ENCODE data around the gene TMEM129.
"Not testable (repeated sequence)": the region's sequence is repeated elsewhere in the genome, so short reads cannot be mapped to it uniquely, and the experiment has no call there.

The TMEM129 gene

DNA sequence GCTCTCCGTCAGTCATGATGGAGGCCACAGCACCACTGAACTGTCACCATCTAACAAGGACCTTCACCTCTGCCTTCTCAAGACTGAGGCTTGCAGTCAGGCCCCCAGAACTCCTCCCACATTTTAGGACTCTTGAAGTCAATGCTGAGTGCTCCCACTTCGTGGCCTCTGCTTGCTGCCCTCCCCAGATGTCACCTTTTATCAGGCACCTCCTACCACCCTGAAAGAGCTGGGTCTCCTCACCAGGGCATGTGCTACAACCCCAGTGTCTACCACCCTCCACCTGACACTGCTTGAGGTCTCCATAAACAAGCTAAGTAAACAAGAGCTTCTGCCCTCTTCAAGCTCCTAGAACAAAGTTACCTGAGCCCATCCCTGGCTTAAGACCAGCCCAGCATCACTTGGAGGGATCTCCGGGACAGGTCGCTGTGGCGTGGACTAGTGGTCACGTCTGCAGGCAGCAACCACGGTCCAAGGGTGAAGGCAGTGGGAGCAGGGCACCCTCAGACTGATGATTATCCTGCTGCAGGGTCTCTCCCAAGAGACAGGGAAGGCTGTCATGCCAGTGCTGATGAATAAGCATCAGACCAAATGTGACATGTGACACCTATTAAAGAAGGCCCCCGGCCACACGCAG lies 29.3 kb downstream of the TMEM129 start:
- DNase-seq, result no peak

DNA sequence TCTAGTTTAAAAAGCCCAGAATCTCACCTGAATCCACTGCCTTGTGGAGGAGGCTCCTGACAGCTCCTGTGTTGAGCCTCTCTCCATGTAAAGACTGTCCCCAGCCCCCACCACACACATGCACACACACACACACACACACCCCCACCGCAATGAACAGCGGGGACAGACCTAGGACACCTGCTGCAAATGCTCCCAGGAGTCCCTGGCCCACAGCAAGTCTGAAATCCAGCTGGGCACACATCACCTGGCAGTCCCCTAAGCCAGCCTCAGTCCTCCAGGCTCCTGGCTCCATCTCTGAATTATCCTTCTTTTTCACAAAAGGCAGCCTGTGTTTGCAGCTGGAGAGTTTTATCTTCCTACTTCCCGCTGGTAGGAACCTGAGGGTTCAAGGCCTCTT lies 30.4 kb downstream of the TMEM129 start:
- DNase-seq, result no peak

DNA sequence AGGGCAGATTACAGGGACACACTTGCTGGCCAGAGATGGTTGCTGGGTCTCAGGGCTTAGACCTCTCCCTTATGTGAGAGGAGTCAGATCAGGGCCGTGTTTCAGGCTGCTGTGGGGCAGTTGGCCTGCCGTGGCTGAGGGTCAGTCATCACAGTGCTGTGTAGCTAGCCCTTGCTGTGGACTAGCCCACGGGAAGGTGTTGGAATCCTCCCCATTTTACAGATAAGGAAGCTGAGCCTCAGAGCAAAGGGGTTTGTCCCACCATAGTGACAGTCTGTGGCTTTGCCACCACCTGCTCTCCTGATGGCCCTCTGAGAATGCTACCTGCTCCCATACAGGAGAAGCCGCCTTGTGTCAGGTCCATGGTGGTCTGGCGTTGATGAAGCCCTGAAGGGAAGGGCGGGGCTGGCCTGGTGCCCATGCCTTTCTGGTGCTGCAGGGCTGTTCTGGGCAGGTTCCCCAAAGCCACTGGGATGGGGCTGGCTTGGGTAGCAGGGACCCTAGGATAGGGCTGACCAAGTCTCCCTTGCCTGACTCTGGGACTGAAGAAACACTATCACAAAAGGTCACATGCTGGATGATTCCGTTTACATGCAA lies 34.6 kb downstream of the TMEM129 start:
- DNase-seq, result no peak

DNA sequence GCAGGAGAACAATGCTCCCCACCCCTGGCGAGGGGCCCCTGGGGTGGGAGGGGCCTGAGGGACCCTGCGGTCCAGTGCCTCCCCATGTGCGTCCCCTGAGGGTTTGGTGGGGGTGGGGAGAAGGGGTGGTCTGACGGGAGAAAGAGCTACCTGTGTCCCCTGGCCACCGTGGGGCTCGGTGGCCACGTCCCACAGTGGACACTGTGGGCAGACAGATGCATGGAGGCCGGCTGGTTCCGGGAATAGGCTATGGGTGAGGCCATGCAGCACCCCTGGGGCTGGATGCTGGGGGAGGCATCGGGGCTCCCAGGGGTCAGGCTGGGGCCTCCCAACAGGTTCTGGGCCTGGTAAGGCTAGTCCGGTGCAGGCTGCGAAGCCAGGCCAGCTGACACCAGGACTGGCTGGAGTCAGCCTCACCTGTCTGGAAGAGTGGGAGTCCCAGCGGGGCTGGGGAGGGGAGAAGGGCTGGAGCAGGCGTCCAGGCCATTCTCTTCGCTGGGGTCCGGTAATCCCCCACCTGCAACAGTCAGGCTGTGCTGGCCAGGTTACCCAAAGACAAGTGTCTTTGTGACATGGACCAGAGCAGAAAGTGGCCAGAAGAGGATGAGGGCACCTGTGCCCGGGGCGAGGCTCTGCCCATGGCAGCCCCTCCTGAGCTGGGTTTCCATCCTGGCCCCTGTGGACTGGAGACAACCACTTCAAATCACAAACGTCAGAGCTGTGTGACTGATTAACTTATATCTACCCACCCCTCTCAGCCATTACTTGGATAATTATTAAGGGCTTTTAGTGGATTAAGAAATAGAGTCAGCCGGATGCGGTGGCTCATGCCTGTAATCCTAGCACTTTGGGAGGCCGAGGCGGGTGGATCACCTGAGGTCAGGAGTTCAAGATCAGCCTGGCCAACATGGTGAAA lies 35.6 kb downstream of the TMEM129 start:
- DNase-seq, result no peak

DNA sequence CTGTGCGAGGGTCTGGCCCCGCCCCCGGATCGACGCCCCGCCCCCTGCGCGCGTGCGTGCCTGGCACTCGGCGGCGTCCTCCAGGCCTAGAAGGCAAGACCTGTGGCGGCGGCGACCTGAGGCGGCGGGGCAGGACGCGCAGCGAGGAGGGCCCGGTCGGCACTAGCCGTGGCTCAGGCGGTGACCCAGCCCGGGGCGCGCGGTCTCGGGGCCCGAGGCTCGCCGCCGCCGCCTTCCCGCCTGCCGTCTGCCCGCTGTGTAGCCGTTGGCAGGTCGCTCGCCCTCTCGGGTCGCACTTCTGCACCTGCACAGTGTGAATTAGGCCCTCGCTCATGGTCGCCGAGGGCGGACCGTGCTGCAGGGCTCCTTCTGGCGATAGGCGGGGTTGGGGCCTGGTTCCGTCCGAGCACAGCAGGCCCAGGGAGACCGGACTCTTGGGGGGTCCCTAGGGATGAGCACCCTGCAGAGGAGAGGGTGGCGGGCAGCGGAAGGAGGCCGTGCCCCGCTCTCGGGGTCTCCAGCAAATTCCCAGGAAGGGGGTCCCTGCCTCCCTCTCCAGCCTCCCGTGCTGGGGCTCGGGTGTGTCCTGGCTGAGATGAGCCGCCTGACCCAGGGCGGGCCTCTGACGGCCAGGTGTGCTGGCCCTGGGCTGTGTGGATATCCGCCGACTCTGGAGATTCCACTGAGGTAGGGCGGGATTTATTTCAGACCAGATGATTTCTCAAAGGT lies 36.5 kb downstream of the TMEM129 start:
- DNase-seq, result no peak

DNA sequence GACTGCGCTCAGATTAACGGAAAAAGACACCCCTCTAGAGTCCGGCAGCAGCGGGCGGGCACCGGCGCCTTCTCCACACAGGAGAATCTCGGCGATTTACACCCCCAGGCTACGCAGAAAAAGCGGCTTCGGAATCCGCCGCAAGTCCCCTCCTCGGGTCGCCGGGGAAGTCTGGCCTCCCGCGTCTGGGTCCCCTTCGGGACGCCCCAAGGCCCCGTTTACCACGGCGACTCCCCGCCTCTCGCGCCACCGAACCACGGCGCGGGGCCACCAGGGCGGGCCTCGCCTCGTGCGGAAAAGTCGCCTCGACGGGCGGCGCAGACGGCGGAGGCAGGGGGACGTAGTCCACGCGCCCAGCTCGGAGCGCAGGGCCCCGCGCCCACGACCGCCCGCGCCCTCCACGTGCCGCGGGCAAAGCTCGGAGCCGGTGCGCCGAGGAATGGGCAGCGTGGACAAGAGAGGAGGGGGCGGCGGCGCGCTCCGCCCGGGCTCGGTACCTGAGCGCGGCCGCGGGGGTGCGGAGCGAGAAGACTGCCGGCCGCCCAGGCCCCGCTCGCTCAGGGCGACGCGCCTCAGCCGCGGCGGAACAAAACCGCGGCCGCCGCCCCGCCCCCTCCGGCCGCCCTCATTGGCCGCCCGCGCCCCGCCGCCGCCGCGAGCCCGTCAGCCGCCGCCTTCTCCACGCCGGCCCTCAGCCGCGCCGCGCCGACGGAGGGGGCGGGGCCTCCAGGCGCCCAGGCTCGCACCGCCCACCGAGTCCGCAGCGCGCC lies 37.2 kb downstream of the TMEM129 start, which contains the start of gene FAM53A:
FAM53A (minus strand) TSS at position 578 of the 770 bp plus-strand sequence. CDS start 15,572 bp downstream, outside the sequence.
- DNase-seq, result peak; percentile 75 to 85

DNA sequence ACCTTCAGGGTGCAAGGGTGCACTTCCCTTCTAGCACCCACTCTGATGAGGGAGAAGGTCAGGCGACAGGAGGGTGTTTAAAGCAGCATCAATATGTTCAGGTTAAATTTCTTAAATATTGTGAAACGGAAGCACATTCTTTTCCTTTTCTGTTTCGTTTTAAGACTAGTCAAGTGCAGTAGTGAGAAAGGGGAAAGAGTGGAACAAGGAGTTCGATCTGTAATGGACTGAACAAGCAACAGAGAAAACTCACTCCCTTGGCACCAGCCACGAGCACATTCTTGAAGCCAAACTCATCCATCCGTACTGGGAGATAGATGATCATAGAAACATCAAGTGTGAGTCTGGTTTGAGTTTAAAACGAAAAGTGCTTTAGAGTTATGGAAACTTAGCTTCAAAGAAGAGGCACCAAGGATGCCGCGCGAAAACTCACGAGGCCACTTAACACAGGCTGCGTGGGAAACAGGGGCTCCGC lies 37.8 kb downstream of the TMEM129 start:
- no peak for DNase-seq

DNA sequence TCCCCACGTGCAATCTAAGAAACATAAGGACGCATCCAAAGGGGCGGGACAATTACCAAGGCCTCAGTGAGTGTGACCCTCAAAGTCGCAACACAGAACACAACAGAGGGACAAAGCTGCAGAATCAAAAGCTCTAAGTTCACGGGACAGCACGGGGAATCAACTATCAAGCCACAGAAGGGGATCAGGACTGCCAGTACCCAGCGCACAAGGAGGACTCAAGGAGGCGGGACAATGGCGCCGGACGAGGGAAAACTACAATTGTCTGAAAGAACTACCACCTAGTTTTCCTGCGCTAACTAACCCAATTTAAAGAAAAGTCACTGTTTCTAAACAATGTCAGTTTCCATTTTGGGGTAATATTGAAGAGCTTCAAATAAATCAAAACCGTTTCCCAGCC lies 38.3 kb downstream of the TMEM129 start:
- DNase-seq, result no peak

DNA sequence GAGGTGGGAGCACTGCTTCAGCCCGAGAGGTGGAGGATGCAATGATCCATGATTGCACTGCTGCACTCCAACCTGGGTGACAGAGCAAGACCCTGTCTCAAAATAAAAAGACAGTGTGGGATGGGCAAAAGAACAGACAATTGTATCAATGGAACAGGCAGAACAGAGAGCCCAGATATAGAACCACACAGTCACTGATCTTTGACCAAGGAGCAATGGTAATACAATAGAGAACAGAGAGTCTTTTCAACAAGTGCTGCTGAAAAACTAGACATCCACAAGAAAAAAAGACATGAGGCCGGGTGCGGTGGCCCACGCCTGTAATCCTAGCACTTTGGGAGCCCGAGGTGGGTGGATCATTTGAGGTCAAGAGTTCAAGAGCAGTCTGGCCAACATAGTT lies 42.9 kb downstream of the TMEM129 start:
- no peak for DNase-seq

DNA sequence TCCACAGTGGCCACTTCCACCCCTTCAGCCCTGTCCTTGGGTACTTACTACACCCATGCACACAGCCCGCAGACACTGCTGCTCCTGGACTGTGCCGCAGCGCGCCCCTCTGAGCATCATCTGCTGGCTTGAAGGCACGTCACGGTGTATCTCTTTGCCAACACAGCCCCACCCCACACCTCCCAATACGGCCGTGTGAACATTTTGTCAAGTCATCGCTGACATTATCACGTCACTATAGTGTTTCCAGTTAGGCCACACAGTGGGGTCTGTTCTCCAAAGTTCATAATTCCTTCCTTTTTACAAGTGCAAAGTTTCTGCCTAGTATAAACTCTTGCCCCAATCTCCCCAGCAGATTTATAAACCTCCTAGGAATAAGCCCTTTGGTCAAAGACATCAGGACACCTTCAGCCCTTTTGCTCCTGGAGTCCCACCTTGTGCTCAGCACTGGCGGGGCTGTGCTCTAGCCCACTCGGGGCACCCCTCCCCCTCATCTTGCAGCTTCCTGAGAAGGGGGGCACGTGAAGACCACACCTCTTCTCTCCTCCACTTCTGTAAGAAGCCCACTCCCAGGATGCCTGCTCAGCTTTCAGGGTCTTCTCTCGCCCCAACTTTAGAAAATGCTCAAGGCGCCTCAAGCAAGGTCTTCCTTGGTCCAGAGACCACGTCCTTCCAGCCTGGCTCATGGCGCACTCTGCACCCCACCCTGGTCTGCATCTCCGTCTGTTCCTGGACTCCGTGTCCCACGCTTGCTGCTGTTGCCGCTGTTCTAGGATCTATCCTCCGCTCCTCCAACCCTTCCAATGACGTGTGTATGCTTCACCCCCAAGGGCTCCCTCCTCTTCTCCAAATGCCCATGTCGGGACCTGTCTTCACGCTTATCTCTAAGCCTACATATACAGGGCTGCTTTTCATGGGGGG lies 44.3 kb downstream of the TMEM129 start:
- DNase-seq, result no peak

DNA sequence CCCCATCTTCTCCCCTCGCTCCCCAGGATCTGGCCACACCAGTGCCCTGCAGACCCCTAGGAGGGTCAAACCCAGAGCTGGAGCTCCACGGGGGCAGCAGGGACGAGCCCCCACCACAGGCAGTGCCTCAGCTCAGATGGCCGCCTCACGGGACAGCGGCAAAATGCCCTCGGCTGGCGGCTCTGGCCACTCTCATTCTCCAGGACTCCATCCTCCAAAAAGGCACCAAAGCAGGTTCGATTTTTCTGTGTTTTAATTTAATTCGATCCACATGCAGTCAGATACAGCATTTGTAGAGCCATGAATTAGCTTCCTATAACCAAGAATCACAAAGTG lies 45.4 kb downstream of the TMEM129 start:
- no peak for DNase-seq

DNA sequence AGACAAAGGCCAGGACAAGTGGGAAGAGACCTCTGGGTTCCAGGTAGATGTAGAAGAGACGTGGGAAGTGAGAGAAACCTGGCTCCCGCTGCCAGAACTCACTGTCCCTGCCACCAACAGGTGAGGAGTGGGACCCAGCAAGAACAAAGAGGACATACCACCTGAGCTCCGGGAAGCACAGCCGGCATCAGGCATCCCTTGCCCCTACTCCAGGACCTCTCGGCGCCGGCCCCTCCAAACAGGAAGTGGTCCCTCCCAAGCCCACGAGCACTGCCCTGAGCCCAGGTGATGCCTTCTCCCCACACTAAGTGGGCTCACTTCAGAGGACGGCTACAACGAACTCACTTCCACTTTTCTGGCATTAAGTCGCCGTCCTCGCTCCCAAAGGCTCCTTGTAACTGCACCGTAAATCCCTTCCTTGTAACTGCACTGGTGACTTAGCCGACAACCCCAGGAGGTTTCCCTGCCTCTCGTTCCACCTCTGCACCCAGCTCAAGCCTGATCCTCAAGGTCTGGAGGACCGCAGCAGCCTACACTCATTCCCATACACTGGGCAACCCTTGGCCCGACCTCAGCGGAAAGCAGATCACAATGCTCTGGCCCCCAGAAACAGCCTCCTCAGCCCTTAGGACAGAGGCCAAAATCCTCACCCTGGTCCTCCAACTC lies 45.9 kb downstream of the TMEM129 start:
- no peak for DNase-seq

DNA sequence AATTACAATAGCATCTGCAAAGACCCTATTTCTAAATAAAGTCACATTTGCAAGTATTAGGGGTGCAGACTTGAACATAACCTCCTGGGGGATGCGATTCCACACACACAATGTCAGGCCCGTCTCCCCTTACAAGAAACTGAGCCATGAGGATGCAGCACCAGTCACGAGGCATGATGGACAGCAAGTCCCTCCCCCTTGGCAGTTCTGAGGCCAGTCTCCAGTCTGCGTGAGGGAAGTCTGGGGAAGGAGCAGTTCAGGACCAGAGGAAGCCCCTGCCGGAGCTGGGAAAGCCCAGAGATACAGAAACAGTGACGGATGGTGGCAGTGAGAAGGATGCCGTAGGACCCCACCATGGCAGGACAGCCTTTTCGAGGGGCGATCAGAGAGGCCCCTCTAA lies 46.4 kb downstream of the TMEM129 start:
- DNase-seq, result no peak

DNA sequence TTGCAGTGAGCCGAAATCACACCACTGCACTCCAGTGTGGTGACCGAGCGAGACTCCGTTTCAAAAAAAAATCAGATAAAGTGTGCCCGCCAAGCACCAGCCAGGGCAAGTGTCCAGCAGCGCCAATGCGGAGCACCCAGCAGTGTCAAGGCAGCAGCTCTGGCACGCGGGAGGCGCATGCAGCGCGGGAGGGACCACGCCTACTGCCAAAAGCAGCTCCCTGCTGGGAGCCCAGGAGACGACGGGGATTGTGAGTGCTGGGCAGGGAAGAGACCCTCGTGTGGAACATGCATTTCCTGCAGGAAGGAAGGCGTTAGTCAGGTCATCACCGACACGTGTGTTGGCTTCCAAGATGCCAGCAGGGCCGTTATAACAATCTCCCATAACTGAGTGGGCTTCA lies 47.5 kb downstream of the TMEM129 start:
- DNase-seq, result no peak

DNA sequence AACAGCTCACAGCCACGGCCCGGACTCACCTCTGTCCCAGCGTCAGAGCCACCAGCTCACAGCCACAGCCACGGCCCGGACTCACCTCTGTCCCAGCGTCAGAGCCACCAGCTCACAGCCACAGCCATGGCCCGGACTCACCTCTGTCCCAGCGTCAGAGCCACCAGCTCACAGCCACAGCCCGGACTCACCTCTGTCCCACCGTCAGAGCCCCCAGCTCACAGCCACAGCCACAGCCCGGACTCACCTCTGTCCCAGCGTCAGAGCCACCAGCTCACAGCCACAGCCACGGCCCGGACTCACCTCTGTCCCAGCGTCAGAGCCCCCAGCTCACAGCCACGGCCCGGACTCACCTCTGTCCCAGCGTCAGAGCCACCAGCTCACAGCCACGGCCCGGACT lies 50.1 kb downstream of the TMEM129 start:
- DNase-seq, result not testable (repeated sequence)

DNA sequence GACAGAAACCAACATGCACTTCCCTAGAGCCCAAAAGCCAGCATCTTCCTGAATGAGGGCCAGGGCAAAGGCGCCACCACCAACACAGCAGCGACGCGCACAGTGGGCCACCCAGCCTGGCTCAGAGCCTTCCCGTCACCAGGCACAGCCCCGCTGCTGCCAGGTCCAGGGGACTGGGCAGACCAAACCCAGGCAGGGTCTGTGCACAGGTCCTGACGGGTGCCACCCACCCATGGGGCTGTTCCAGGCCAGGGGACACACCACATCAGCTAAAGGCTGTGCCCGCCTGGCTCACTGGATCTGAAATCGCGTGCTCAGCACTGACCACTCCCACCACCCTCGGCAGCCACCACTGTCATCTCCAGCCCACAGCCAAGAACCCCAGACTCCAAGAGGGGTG lies 50.8 kb downstream of the TMEM129 start:
- no peak for DNase-seq

DNA sequence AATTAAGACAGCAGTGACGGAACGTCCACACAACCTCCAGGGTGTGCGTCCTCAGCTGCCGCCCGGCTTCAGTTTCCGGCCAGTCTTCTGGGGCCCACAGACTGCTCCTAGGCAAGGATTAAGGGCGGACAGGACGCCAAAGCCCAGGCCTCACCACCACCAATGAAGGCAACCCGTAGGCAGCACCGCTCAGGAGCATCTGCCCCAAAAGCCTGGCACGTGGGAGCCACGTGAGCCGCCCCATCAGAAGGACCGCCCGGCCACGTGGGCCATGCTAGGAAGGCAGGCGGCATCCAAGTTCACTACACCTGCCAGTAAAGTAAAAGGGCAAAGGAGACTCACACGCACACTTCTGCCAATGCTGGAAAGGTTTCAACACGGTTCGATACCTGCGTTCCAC lies 51.3 kb downstream of the TMEM129 start:
- DNase-seq, result no peak

DNA sequence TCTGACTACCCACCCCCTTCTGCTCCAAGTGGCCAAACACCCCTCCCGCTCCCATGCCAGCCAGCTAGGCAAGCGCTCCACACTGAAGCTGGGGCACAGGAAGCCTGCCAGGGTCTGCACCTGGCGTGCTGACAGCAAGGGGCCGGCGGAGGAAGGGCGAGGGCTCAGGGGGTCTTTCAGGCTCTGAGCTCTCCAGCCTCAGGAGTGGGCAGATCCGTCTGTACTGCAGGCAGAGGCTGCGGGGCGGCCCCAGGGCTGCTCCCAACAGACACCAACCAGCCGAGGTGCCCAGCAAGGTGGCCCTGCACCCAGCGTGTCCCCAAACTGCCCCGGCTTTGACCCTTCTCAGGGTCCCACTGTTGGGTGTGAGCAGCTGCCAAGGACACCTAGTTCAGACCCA lies 51.9 kb downstream of the TMEM129 start:
- no peak for DNase-seq

DNA sequence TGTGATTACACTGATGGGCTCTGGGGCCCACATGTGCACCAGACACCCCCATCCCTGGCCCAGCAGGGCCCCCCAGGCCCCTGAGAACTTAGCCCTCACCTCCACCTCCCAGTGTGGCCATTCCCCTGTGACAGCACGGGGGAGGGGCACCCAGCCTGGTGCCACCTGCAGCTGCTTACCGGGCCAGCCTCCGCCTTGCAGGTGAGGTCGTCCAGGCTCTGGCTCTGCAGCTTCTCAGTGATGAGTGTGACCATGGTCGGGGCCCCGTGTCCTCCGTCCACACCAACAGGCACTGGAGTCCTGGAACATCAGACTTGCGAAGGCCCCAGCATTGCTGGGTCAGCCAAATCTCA lies 52.7 kb downstream of the TMEM129 start:
- no peak for DNase-seq

DNA sequence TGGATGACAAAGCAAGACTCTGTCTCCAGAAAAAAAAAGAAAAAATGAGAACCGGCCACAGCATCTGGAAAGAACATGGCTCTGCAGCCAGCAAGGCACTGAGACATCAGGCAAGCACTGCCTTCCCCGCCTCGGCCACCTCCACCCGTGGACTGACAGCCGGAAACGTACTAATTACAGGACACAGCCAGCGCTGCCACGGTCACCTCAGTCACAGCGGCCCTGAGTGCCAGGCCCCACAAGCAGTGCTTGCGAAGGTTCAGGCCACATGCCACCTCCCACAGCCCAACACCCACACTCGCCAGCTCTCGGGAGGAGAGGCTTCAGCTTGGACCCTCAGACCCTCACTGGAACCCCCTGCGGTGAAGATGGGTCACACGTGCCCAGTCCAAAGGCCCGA lies 53.9 kb downstream of the TMEM129 start:
- DNase-seq, result no peak

DNA sequence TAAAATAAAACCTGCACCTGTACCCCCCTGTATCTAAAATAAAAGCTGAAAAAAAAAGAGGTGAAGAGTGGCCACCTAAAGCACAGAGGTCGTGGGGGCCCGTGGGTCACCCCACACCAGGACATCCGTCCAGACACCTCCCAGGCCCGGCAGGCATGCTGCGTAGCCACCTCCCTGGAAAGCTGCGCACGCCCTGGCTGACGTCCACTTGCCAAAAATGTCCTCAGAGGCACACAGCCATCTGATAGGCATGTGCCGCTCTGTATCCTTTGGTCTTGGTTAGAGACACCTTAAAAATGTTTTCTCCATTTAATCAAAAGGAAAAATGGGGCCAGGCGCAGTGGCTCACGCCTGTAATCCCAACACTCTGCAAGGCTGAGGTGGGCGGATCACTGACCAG lies 54.7 kb downstream of the TMEM129 start:
- DNase-seq, result no peak
